Chondrocyte (in vitro differentiated cells): ENCODE results near the gene TMEM130. TPM values are rescaled to one million over a fixed set of nuclear protein-coding genes. Genes with fewer than 3 reads are reported as not detected.

ENCODE experiments used
- DNase-seq: peaks from one replicate; pipeline ENCODE4 v3.0.0; 2021; ENCODE audit warnings: mixed read lengths, low spot score
- H3K27ac Mint-ChIP-seq: one replicate; pipeline ENCODE4 v1.8.0; 2021; ENCODE audit warnings: mild to moderate bottlenecking, moderate library complexity, mixed read lengths; ENCODE audit not compliant: unreplicated experiment
- H3K27me3 Mint-ChIP-seq: 2 replicates; pipeline ENCODE4 v1.8.0; 2021; ENCODE audit warnings: low read depth, mixed read lengths
- H3K36me3 Mint-ChIP-seq: 2 replicates; pipeline ENCODE4 v1.8.0; 2021; ENCODE audit warnings: low read depth, mixed read lengths
- H3K4me1 Mint-ChIP-seq: 2 replicates; pipeline ENCODE4 v1.8.0; 2021; ENCODE audit warnings: low read depth, mild to moderate bottlenecking, mixed read lengths
- H3K4me3 Mint-ChIP-seq: one replicate; pipeline ENCODE4 v1.8.0; 2021; ENCODE audit warnings: mild to moderate bottlenecking, moderate library complexity, mixed read lengths; ENCODE audit not compliant: unreplicated experiment
- H3K9me3 Mint-ChIP-seq: 2 replicates; pipeline ENCODE4 v1.8.0; 2021; ENCODE audit warnings: low read depth, mixed read lengths
- CTCF ChIP-seq: fragments of 200-600 bp; sonication (generic); IDR thresholded peaks from 2 replicates; pipeline ENCODE4 v1.5.0; 2021; ENCODE audit warnings: antibody characterized with exemption, mild to moderate bottlenecking, moderate library complexity
- total RNA-seq: library from RNA; stranded (reverse); gene quantifications from 3 replicates; pipeline ENCODE4 v1.2.1, GENCODE V29; 2021

Gene TMEM130
- total RNA-seq, 1 donor from 2014 or later, result 19.7 TPM

GRCh38 chr7:98910427-98910826 lies 40.6 kb upstream of the TMEM130 start:
- H3K4me3 Mint-ChIP-seq, result no peak overlapping the region
- H3K9me3 Mint-ChIP-seq, result no peaks in the 10 kb centered on the region
- no peaks in the 10 kb centered on the region for H3K27me3 Mint-ChIP-seq
- peaks cover 38% of the 10 kb centered on the region for H3K36me3 Mint-ChIP-seq
- H3K27ac Mint-ChIP-seq, result no peak overlapping the region
- peaks cover 3% of the 10 kb centered on the region for H3K4me1 Mint-ChIP-seq
- TF ChIP-seq CTCF, result no peak
- DNase-seq, result no peak

- H3K27me3 Mint-ChIP-seq, result no peaks in the 10 kb centered on the region
- H3K9me3 Mint-ChIP-seq, result no peaks in the 10 kb centered on the region
- no peak overlapping the region for H3K4me3 Mint-ChIP-seq
- H3K4me1 Mint-ChIP-seq, result peaks cover 3% of the 10 kb centered on the region
- peaks cover 46% of the 10 kb centered on the region for H3K36me3 Mint-ChIP-seq
- no peak for DNase-seq
- TF ChIP-seq CTCF, result no peak
- H3K27ac Mint-ChIP-seq, result no peak overlapping the region
Measured at GRCh38 chr7:98909487-98909886, 39.7 kb upstream of the TMEM130 start.

DNA sequence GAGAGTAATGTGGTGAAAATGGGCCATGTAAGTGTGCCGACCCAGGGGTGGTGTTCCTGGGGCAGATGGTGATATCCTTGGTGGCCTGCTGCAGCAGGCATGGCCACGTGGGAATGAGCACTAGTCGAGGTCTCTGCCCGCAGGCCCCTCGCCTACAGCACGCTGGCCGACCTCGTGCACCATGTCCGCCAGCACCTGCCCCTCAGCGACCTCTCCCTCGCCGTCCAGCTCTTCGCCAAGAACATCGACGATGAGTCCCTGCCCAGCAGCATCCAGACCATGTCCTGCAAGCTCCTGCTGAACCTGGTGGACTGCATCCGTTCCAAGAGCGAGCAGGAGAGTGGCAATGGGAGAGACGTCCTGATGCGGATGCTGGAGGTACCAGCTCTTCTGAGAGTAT lies 38.8 kb upstream of the TMEM130 start:
- no peak for DNase-seq
- no peak overlapping the region for H3K4me3 Mint-ChIP-seq
- H3K27me3 Mint-ChIP-seq, result no peaks in the 10 kb centered on the region
- peaks cover 49% of the 10 kb centered on the region for H3K36me3 Mint-ChIP-seq
- no peaks in the 10 kb centered on the region for H3K9me3 Mint-ChIP-seq
- no peak overlapping the region for H3K27ac Mint-ChIP-seq
- no peak for TF ChIP-seq CTCF
- H3K4me1 Mint-ChIP-seq, result peaks cover 3% of the 10 kb centered on the region

DNA sequence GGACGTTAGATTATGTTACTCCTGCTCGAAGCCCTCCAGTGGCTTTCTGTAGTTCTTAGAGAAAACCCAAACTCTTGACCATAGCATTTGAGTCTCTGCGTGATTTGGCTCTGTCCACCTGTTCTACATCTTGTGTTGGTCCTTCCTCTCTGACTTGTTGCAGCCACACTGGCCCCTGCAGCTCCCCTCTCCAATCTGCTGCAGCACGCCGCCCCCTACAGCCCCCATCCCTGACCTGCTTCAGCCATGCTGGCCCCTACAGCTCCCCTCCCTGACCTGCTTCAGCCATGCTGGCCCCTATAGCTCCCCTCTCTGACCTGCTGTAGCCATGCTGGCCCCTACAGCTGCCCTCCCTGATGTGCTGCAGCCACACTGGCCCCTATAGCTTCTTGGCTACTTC lies 37.8 kb upstream of the TMEM130 start:
- no peaks in the 10 kb centered on the region for H3K4me1 Mint-ChIP-seq
- no peaks in the 10 kb centered on the region for H3K27me3 Mint-ChIP-seq
- peaks cover 51% of the 10 kb centered on the region for H3K36me3 Mint-ChIP-seq
- no peak for DNase-seq
- no peak overlapping the region for H3K4me3 Mint-ChIP-seq
- H3K9me3 Mint-ChIP-seq, result no peaks in the 10 kb centered on the region
- no peak overlapping the region for H3K27ac Mint-ChIP-seq
- TF ChIP-seq CTCF, result no peak

GRCh38 chr7:98903246-98903645 lies 33.4 kb upstream of the TMEM130 start:
- no peaks in the 10 kb centered on the region for H3K4me1 Mint-ChIP-seq
- no peaks in the 10 kb centered on the region for H3K9me3 Mint-ChIP-seq
- no peaks in the 10 kb centered on the region for H3K27me3 Mint-ChIP-seq
- H3K27ac Mint-ChIP-seq, result no peak overlapping the region
- DNase-seq, result no peak
- H3K36me3 Mint-ChIP-seq, result peaks cover 60% of the 10 kb centered on the region
- no peak for TF ChIP-seq CTCF
- no peak overlapping the region for H3K4me3 Mint-ChIP-seq
